SK-N-SH (cell line): ENCODE data around the gene AP1S1. TPM values are rescaled to one million over a fixed set of nuclear protein-coding genes. Genes with fewer than 3 reads are reported as not detected.
A peak's percentile ranks its signal among the peaks of the same experiment; 100 is the strongest.

Source experiments
- CTCF ChIA-PET: fragments of 300-600, 350-600 bp; formaldehyde crosslinking; extraction: SDS; loops from one replicate; lab custom pipeline; 2021; lab: Yijun Ruan, JAX
- POLR2A ChIA-PET: fragments of 350-600 bp; sonication (Branson Sonifier 250); formaldehyde crosslinking; extraction: SDS; loops from one replicate; lab custom pipeline; 2020; ENCODE audit warnings: antibody characterized with exemption, inconsistent platforms; lab: Yijun Ruan, JAX
- DNase-seq: peaks from one replicate; pipeline ENCODE4 v3.0.0; 2012
- H2AFZ ChIP-seq: fragments of 200-600 bp; sonication (generic); 2 replicates; pipeline ENCODE4 v1.8.1; 2016; ENCODE audit warnings: antibody characterized with exemption, mild to moderate bottlenecking, low read depth
- H3F3A ChIP-seq: fragments of 200-600 bp; sonication (generic); replicated peaks from 2 replicates; pipeline ENCODE3; 2016; ENCODE audit warnings: antibody characterized with exemption, mild to moderate bottlenecking; ENCODE audit not compliant: insufficient read depth
- H3K27ac ChIP-seq, 2 experiments: fragments of 200-500 bp in 1 of 2; fragments of 200-600 bp in 1 of 2; sonication (Bioruptor generic) in 1 of 2; sonication (generic), shearing (Covaris generic) in 1 of 2; 2 replicates each; pipeline versions ENCODE4 v1.5.1 to v1.6.1; 2014 to 2016; ENCODE audit warnings: low read depth in 2 of 2, inconsistent platforms in 1 of 2, low read length in 1 of 2, mild to moderate bottlenecking in 1 of 2, mixed read lengths in 1 of 2
- H3K27me3 ChIP-seq: fragments of 200-600 bp; sonication (generic), shearing (Covaris generic); 2 replicates; pipeline ENCODE4 v1.6.1; 2016; ENCODE audit warnings: mixed run types; ENCODE audit not compliant: insufficient read depth
- H3K36me3 ChIP-seq, 2 experiments: fragments of 200-500 bp in 1 of 2; fragments of 200-600 bp in 1 of 2; sonication (Bioruptor generic) in 1 of 2; sonication (generic) in 1 of 2; replicated peaks in 1 of 2; 2 replicates each; pipeline versions ENCODE3 to v1.5.1; 2014 to 2016; ENCODE audit warnings: low read length in 1 of 2, mild to moderate bottlenecking in 1 of 2; ENCODE audit not compliant: insufficient read depth in 2 of 2, control insufficient read depth in 1 of 2
- H3K4me1 ChIP-seq, 2 experiments: fragments of 200-500 bp in 1 of 2; fragments of 200-600 bp in 1 of 2; sonication (Bioruptor generic) in 1 of 2; sonication (generic), shearing (Covaris generic) in 1 of 2; 2 replicates each; pipeline versions ENCODE4 v1.5.1 to v1.6.1; 2014 to 2016; ENCODE audit warnings: low read depth in 1 of 2, low read length in 1 of 2, mixed run types in 1 of 2; ENCODE audit not compliant: insufficient read depth in 2 of 2, control insufficient read depth in 1 of 2
- H3K4me2 ChIP-seq: fragments of 200-600 bp; sonication (generic), shearing (Covaris generic); 2 replicates; pipeline ENCODE4 v1.6.1; 2017; ENCODE audit warnings: mixed run types
- H3K4me3 ChIP-seq, 2 experiments: fragments of 200-500 bp in 1 of 2; fragments of 200-600 bp in 1 of 2; sonication (Bioruptor generic) in 1 of 2; sonication (generic), shearing (Covaris generic) in 1 of 2; 2 replicates each; pipeline versions ENCODE4 v1.5.1 to v1.8.1; 2014 to 2016; ENCODE audit warnings: low read depth in 2 of 2, inconsistent platforms in 1 of 2, low read length in 1 of 2, mild to moderate bottlenecking in 1 of 2, mixed read lengths in 1 of 2, moderate library complexity in 1 of 2
- H3K79me2 ChIP-seq: fragments of 200-600 bp; sonication (generic); 2 replicates; pipeline ENCODE4 v1.8.1; 2017; ENCODE audit warnings: mild to moderate bottlenecking; ENCODE audit not compliant: insufficient read depth
- H3K9ac ChIP-seq: fragments of 200-600 bp; sonication (generic); 2 replicates; pipeline ENCODE4 v1.6.1; 2017; ENCODE audit warnings: mixed run types
- H3K9me2 ChIP-seq: fragments of 200-600 bp; sonication (generic); 2 replicates; pipeline ENCODE4 v1.6.1; 2017; ENCODE audit warnings: mixed run types
- H3K9me3 ChIP-seq: fragments of 200-600 bp; sonication (generic); 2 replicates; pipeline ENCODE4 v1.6.1; 2017; ENCODE audit warnings: mixed run types, mild to moderate bottlenecking, moderate library complexity
- H4K20me1 ChIP-seq: fragments of 200-600 bp; sonication (generic); 2 replicates; pipeline ENCODE4 v1.6.1; 2017; ENCODE audit warnings: mild to moderate bottlenecking, mixed run types; ENCODE audit not compliant: insufficient read depth
- CHD2 ChIP-seq: fragments of 150-350 bp; IDR thresholded peaks from 2 replicates; pipeline ENCODE4 v1.6.1; 2018; ENCODE audit warnings: low read length; ENCODE audit not compliant: partially characterized antibody
- EP300 ChIP-seq, 2 experiments: IDR thresholded peaks; 2 replicates each; pipeline versions ENCODE4 v1.4.0 to v1.6.1; 2012; ENCODE audit warnings: borderline replicate concordance in 1 of 2, low read depth in 1 of 2, low read length in 1 of 2
- FOXJ3 ChIP-seq: sonication (generic); formaldehyde crosslinking; IDR thresholded peaks from 2 replicates; pipeline ENCODE4 v1.5.1; 2020; ENCODE audit warnings: mild to moderate bottlenecking, missing genetic modification reagents
- FOXM1 ChIP-seq: IDR thresholded peaks from 2 replicates; pipeline ENCODE4 v1.4.0; 2012; ENCODE audit warnings: low read depth, mild to moderate bottlenecking
- MEF2A ChIP-seq: IDR thresholded peaks from 2 replicates; pipeline ENCODE4 v1.4.0; 2012; ENCODE audit warnings: low read depth, borderline replicate concordance
- MXI1 ChIP-seq: IDR thresholded peaks from 2 replicates; pipeline ENCODE4 v1.6.1; 2012; ENCODE audit warnings: mild to moderate bottlenecking, low read depth, low read length, improper control_type of control experiment
- NFIC ChIP-seq: IDR thresholded peaks from 2 replicates; pipeline ENCODE4 v1.4.0; 2012; ENCODE audit warnings: borderline replicate concordance
- NRF1 ChIP-seq: IDR thresholded peaks from 2 replicates; pipeline ENCODE4 v1.6.1; 2012; ENCODE audit warnings: low read depth, mild to moderate bottlenecking, low read length
- RAD21 ChIP-seq: IDR thresholded peaks from 2 replicates; pipeline ENCODE4 v1.6.1; 2012; ENCODE audit warnings: mild to moderate bottlenecking, low read length
- RFX5 ChIP-seq: IDR thresholded peaks from 2 replicates; pipeline ENCODE4 v1.6.1; 2012; ENCODE audit warnings: mild to moderate bottlenecking, improper control_type of control experiment, low read length
- RXRA ChIP-seq: IDR thresholded peaks from 2 replicates; pipeline ENCODE4 v1.4.0; 2012; ENCODE audit warnings: low read depth, mild to moderate bottlenecking, borderline replicate concordance
- SIN3A ChIP-seq: IDR thresholded peaks from 2 replicates; pipeline ENCODE4 v1.6.1; 2012; ENCODE audit warnings: low read depth, mild to moderate bottlenecking, low read length, moderate library complexity, borderline replicate concordance
- TAF1 ChIP-seq: IDR thresholded peaks from 2 replicates; pipeline ENCODE4 v1.6.1; 2012; ENCODE audit warnings: low read depth, mild to moderate bottlenecking, low read length, moderate library complexity, borderline replicate concordance
- WGBS: methylation state at CpG from one replicate; pipeline ENCODE4 v1.1.6; 2017; ENCODE audit warnings: low lambda C conversion rate; 5-methylcytosine and 5-hydroxymethylcytosine counted together
- polyA plus RNA-seq, 3 experiments: library from polyadenylated mRNA; depleted of rRNA; stranded (reverse); fragments of >200 nt; gene quantifications; 2 replicates each; pipeline ENCODE4 v1.2.3, GENCODE V29; 2012
- TF ChIP-seq, protein P1 (sequence below): fragments of 200-600 bp; sonication (generic); IDR thresholded peaks from 2 replicates; pipeline ENCODE4 v1.6.1; 2017; ENCODE audit warnings: antibody characterized with exemption, mild to moderate bottlenecking, moderate library complexity
- TF ChIP-seq, protein P2 (sequence below): IDR thresholded peaks from 2 replicates; pipeline ENCODE4 v1.4.0; 2012; ENCODE audit warnings: low read depth, borderline replicate concordance
- TF ChIP-seq, protein P3 (sequence below): fragments of 150-350 bp; IDR thresholded peaks from 2 replicates; pipeline ENCODE4 v1.6.1; 2016; ENCODE audit warnings: mild to moderate bottlenecking, low read depth, low read length
- TF ChIP-seq, protein P4 (sequence below): IDR thresholded peaks from 2 replicates; pipeline ENCODE4 v1.4.0; 2012; ENCODE audit warnings: low read depth
- TF ChIP-seq, protein P5 (sequence below): fragments of 150-350 bp; IDR thresholded peaks from 2 replicates; pipeline ENCODE4 v1.6.1; 2017; ENCODE audit warnings: antibody characterized with exemption, low read length, low read depth, borderline replicate concordance
- TF ChIP-seq, protein P6 (sequence below): IDR thresholded peaks from 2 replicates; pipeline ENCODE4; 2012
- TF ChIP-seq, protein P7 (sequence below): IDR thresholded peaks from 2 replicates; pipeline ENCODE4 v1.6.1; 2012; ENCODE audit warnings: mild to moderate bottlenecking, low read depth, low read length, moderate library complexity

Gene AP1S1
- polyA plus RNA-seq, 1 of the 3 experiments (the other 2 are of a cell fraction): 616 TPM

DNA sequence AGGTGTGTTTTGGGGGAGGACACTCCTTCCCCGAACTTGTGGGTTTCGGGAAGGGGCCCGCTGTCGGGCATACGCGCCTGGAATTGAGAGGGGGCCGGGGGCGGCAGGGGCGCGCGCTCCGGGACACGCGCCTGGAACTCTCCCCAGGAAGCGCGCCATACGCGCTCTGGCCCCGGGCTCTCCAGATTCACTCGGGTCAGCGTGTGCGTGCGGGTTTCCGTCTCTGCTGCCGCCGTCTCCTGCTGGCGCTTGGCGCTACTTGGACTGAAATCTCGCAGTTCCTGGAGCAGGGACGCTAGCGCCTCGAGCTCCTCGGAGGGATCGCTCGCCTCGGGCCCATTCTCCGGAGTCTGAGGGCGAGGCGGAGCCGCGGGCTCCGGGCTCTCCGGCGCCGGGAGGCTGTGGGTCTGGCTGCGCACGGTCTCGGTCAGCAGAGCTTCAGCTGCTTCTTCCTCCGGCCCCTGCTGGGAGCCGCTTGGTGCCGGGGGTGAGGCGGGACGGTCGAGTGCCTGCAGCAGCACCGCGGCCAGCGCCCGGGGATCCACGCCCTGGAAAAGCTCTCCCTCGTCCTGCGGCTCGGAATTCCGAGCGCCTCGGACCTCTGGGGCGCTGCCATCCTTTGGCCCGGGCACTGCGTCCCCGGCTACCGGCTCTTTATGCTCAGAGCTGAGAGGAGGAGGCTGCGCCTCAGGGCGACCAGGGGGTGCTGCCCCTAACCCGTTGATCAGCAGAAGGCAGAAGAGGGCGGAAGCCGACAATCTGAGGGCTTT lies 10.0 kb downstream of the AP1S1 start:
- Histone ChIP-seq H3K27me3 (no peaks in the 10 kb centered on the region), H3F3A (peaks cover 47% of the 10 kb centered on the region), H3K9ac (no peak overlapping the region), H3K36me3 (peaks cover 13 to 16% of the 10 kb centered on the region in 2 experiments), H3K4me1 (peaks cover 41 to 55% of the 10 kb centered on the region in 2 experiments), H3K9me3 (no peaks in the 10 kb centered on the region), H2AFZ (no peak overlapping the region), H3K27ac (peak overlapping the region in 1 of 2 experiments; percentile 94; a peak in 2 of 4 replicates), H3K4me2 (peak overlapping the region; percentile 98), H3K79me2 (no peaks in the 10 kb centered on the region), H3K9me2 (no peaks in the 10 kb centered on the region), H3K4me3 (peak overlapping the region; percentile 55 to 56), H4K20me1 (peaks cover 24% of the 10 kb centered on the region)
- CTCF ChIA-PET: interaction anchor here (0.9 to 3.8 kb wide), 6 partner anchors 8 to 80 kb away, joined by 3 to 21 read pairs (median 6); partner anchors contain the start of genes AP1S1 and FIS1
- POLR2A ChIA-PET: interaction anchor here (0.7 to 3.0 kb wide), 10 partner anchors 8 to 508 kb away, joined by 3 to 43 read pairs (median 10); partner anchors contain the start of genes ACTL6B, AP1S1, NAT16 and PLOD3
- WGBS: 4% methylated on average over 46 of the region's 75 CpGs
- DNase-seq: peak; percentile 53
- TF ChIP-seq MXI1: no peak
- TF ChIP-seq, protein P1, sequence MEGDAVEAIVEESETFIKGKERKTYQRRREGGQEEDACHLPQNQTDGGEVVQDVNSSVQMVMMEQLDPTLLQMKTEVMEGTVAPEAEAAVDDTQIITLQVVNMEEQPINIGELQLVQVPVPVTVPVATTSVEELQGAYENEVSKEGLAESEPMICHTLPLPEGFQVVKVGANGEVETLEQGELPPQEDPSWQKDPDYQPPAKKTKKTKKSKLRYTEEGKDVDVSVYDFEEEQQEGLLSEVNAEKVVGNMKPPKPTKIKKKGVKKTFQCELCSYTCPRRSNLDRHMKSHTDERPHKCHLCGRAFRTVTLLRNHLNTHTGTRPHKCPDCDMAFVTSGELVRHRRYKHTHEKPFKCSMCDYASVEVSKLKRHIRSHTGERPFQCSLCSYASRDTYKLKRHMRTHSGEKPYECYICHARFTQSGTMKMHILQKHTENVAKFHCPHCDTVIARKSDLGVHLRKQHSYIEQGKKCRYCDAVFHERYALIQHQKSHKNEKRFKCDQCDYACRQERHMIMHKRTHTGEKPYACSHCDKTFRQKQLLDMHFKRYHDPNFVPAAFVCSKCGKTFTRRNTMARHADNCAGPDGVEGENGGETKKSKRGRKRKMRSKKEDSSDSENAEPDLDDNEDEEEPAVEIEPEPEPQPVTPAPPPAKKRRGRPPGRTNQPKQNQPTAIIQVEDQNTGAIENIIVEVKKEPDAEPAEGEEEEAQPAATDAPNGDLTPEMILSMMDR: no peak
- TF ChIP-seq FOXJ3 (CRISPR knock-in tag): no peak
- no peak for TF ChIP-seq NFIC
- TF ChIP-seq, protein P2, sequence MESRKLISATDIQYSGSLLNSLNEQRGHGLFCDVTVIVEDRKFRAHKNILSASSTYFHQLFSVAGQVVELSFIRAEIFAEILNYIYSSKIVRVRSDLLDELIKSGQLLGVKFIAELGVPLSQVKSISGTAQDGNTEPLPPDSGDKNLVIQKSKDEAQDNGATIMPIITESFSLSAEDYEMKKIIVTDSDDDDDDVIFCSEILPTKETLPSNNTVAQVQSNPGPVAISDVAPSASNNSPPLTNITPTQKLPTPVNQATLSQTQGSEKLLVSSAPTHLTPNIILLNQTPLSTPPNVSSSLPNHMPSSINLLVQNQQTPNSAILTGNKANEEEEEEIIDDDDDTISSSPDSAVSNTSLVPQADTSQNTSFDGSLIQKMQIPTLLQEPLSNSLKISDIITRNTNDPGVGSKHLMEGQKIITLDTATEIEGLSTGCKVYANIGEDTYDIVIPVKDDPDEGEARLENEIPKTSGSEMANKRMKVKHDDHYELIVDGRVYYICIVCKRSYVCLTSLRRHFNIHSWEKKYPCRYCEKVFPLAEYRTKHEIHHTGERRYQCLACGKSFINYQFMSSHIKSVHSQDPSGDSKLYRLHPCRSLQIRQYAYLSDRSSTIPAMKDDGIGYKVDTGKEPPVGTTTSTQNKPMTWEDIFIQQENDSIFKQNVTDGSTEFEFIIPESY: no peak
- TF ChIP-seq, protein P3, sequence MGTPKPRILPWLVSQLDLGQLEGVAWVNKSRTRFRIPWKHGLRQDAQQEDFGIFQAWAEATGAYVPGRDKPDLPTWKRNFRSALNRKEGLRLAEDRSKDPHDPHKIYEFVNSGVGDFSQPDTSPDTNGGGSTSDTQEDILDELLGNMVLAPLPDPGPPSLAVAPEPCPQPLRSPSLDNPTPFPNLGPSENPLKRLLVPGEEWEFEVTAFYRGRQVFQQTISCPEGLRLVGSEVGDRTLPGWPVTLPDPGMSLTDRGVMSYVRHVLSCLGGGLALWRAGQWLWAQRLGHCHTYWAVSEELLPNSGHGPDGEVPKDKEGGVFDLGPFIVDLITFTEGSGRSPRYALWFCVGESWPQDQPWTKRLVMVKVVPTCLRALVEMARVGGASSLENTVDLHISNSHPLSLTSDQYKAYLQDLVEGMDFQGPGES: no peak
- TF ChIP-seq, protein P4, sequence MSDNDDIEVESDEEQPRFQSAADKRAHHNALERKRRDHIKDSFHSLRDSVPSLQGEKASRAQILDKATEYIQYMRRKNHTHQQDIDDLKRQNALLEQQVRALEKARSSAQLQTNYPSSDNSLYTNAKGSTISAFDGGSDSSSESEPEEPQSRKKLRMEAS: peak; percentile 88
- TF ChIP-seq, protein P5, sequence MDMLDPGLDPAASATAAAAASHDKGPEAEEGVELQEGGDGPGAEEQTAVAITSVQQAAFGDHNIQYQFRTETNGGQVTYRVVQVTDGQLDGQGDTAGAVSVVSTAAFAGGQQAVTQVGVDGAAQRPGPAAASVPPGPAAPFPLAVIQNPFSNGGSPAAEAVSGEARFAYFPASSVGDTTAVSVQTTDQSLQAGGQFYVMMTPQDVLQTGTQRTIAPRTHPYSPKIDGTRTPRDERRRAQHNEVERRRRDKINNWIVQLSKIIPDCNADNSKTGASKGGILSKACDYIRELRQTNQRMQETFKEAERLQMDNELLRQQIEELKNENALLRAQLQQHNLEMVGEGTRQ: no peak
- TF ChIP-seq, protein P6, sequence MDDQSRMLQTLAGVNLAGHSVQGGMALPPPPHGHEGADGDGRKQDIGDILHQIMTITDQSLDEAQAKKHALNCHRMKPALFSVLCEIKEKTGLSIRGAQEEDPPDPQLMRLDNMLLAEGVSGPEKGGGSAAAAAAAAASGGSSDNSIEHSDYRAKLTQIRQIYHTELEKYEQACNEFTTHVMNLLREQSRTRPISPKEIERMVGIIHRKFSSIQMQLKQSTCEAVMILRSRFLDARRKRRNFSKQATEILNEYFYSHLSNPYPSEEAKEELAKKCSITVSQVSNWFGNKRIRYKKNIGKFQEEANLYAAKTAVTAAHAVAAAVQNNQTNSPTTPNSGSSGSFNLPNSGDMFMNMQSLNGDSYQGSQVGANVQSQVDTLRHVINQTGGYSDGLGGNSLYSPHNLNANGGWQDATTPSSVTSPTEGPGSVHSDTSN: no peak
- TF ChIP-seq TAF1: no peak
- no peak for TF ChIP-seq MEF2A
- no peak for TF ChIP-seq RXRA
- TF ChIP-seq RAD21: no peak
- no peak for TF ChIP-seq NRF1
- TF ChIP-seq FOXM1: no peak
- TF ChIP-seq, protein P7, sequence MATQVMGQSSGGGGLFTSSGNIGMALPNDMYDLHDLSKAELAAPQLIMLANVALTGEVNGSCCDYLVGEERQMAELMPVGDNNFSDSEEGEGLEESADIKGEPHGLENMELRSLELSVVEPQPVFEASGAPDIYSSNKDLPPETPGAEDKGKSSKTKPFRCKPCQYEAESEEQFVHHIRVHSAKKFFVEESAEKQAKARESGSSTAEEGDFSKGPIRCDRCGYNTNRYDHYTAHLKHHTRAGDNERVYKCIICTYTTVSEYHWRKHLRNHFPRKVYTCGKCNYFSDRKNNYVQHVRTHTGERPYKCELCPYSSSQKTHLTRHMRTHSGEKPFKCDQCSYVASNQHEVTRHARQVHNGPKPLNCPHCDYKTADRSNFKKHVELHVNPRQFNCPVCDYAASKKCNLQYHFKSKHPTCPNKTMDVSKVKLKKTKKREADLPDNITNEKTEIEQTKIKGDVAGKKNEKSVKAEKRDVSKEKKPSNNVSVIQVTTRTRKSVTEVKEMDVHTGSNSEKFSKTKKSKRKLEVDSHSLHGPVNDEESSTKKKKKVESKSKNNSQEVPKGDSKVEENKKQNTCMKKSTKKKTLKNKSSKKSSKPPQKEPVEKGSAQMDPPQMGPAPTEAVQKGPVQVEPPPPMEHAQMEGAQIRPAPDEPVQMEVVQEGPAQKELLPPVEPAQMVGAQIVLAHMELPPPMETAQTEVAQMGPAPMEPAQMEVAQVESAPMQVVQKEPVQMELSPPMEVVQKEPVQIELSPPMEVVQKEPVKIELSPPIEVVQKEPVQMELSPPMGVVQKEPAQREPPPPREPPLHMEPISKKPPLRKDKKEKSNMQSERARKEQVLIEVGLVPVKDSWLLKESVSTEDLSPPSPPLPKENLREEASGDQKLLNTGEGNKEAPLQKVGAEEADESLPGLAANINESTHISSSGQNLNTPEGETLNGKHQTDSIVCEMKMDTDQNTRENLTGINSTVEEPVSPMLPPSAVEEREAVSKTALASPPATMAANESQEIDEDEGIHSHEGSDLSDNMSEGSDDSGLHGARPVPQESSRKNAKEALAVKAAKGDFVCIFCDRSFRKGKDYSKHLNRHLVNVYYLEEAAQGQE: peak; percentile 98
- no peak for TF ChIP-seq EP300 (IDR thresholded peaks at IDR 0.05; ENCODE audit: borderline replicate concordance in 1 of 2, low read depth in 1 of 2, low read length in 1 of 2)
- no peak for TF ChIP-seq CHD2
- TF ChIP-seq SIN3A: peak; percentile 50; the same call in 1 of the 2 replicates
- no peak for TF ChIP-seq RFX5
